ENCODE results near the gene SELP. TPM values are rescaled to one million over a fixed set of nuclear protein-coding genes. Genes with fewer than 3 reads are reported as not detected.

Gene SELP
- total RNA-seq, 1 donor from 2014 or later: 61.5 TPM

DNA sequence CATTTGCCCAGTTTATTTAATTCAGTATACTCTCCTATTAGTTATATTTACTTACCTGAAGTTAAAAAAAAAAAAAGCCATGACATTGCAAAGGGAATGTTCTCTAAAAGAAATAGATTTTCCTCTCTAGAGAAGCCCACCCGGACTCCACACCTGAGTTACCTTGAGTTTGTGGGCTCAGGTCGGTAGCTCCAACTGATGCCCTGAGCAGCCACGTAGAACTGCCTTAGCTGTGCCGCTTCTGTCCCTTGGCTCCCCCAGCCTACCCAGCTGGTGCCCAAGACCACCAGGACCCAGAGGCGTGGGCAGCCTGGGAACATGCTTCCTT, 43.9 kb downstream of the SELP start:
- Histone ChIP-seq H3K4me3 (no peak overlapping the region), H3K36me3 (no peaks in the 10 kb centered on the region), H3K27me3 (no peaks in the 10 kb centered on the region), H3K9me3 (no peaks in the 10 kb centered on the region), H3K4me1 (peaks cover 4% of the 10 kb centered on the region), H3K27ac (no peak overlapping the region)
- intact Hi-C loops (cut with DNase I): no loop called here
- ATAC-seq (no peak), DNase-seq (no peak)
- TF ChIP-seq, protein P1, sequence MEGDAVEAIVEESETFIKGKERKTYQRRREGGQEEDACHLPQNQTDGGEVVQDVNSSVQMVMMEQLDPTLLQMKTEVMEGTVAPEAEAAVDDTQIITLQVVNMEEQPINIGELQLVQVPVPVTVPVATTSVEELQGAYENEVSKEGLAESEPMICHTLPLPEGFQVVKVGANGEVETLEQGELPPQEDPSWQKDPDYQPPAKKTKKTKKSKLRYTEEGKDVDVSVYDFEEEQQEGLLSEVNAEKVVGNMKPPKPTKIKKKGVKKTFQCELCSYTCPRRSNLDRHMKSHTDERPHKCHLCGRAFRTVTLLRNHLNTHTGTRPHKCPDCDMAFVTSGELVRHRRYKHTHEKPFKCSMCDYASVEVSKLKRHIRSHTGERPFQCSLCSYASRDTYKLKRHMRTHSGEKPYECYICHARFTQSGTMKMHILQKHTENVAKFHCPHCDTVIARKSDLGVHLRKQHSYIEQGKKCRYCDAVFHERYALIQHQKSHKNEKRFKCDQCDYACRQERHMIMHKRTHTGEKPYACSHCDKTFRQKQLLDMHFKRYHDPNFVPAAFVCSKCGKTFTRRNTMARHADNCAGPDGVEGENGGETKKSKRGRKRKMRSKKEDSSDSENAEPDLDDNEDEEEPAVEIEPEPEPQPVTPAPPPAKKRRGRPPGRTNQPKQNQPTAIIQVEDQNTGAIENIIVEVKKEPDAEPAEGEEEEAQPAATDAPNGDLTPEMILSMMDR (IDR thresholded peaks at IDR 0.05): no peak

GRCh38 chr1:169585181-169585580, 44.7 kb downstream of the SELP start:
- no peaks in the 10 kb centered on the region for H3K9me3 ChIP-seq
- no peak for DNase-seq
- H3K4me1 ChIP-seq: peaks cover 4% of the 10 kb centered on the region
- no peaks in the 10 kb centered on the region for H3K27me3 ChIP-seq
- TF ChIP-seq, protein P1 (IDR thresholded peaks at IDR 0.05): no peak
- H3K27ac ChIP-seq: no peak overlapping the region
- H3K4me3 ChIP-seq: no peak overlapping the region
- no peak for ATAC-seq
- intact Hi-C loops (cut with DNase I): no loop called here
- no peaks in the 10 kb centered on the region for H3K36me3 ChIP-seq

GRCh38 chr1:169584483-169585144, 45.3 kb downstream of the SELP start:
- Histone ChIP-seq H3K27me3 (no peaks in the 10 kb centered on the region), H3K4me3 (no peak overlapping the region), H3K4me1 (peaks cover 4% of the 10 kb centered on the region), H3K9me3 (no peaks in the 10 kb centered on the region), H3K27ac (no peak overlapping the region), H3K36me3 (no peaks in the 10 kb centered on the region)
- TF ChIP-seq, protein P1 (IDR thresholded peaks at IDR 0.05): no peak
- DNase-seq (no peak), ATAC-seq (peak; percentile 14)
- intact Hi-C loops (cut with DNase I): no loop called here

DNA sequence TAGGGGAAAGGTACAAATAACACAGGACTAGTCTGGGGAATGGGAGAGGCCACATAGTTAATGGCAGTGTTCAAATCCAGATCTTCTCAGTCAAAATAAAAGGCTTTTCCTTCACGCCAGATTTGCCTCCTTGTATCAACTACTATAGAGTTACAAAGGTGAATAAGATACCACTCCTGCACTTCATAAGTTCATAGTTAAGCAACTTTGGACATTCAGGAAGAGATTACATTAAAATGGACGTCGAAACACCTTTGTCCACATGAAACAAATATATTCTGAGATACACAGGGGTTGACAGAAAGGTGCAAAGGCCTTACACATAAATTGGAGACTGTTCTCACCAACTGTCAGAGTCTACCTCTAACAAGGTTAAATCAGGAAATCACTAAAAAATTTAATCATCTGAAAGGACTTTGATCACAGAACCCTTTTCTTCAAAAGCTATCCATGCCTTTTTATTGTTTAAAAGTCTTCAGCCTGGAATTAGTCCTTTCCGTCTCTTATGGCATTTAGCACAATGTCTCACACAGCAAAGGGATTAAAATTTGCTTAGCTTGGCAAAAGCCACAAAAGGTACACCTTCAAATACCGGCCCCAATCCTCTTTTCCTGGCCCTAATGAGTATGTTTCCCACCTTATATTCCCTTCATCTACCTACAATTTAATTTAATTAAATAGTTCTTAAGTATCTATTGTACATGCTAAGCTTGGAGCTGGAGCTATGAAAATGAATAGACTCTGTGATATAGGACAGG, 51.8 kb downstream of the SELP start:
- Histone ChIP-seq H3K4me1 (no peaks in the 10 kb centered on the region), H3K27ac (no peak overlapping the region), H3K4me3 (no peak overlapping the region), H3K36me3 (no peaks in the 10 kb centered on the region), H3K27me3 (no peaks in the 10 kb centered on the region), H3K9me3 (no peaks in the 10 kb centered on the region)
- ATAC-seq (no peak), DNase-seq (no peak)
- TF ChIP-seq, protein P1 (IDR thresholded peaks at IDR 0.05): no peak
- intact Hi-C loops (cut with DNase I): no loop called here

DNA sequence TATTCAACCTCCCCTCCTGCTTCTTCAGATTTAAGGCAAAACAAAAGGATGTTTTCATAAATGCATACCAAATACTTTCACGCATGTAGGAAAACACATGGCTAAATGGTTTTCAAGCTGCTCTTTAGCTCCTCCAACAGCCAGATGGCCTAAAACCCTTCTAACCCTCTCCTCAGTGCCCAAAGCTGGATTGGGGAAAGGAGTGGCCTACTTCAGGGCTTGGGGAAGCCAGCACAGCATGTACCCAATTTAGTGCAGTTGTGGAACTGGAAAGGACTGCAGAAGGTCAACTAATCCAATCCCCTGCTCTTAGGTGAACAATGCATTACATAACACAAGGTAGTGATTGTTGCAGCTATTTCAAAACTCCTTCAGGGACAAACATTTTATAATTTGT, 53.0 kb downstream of the SELP start:
- DNase-seq: no peak

More for the DNA sequence above, 53.0 kb downstream of the SELP start:
- Histone ChIP-seq H3K36me3 (no peaks in the 10 kb centered on the region), H3K9me3 (no peaks in the 10 kb centered on the region), H3K4me3 (no peak overlapping the region), H3K27me3 (no peaks in the 10 kb centered on the region), H3K27ac (no peak overlapping the region), H3K4me1 (no peaks in the 10 kb centered on the region)
- ATAC-seq: no peak
- TF ChIP-seq, protein P1 (IDR thresholded peaks at IDR 0.05): no peak
- intact Hi-C loops (cut with DNase I): no loop called here
